Measurements from ENCODE around the gene RRP9. TPM values are rescaled to one million over a fixed set of nuclear protein-coding genes. Genes with fewer than 3 reads are reported as not detected.

Gene RRP9
- total RNA-seq, 1 donor, result 22.5 TPM

GRCh38 chr3:51897391-51897790, 44.3 kb downstream of the RRP9 start:
- no peak for TF ChIP-seq CTCF (IDR thresholded peaks at IDR 0.05; ENCODE audit: insufficient read depth, low read depth, low read length)
- no peak overlapping the region for H3K4me3 ChIP-seq (ENCODE audit: low read depth, low read length)
- no peak for DNase-seq (ENCODE audit: low read depth)

- DNase-seq (ENCODE audit: low read depth), result no peak
- no peak for TF ChIP-seq CTCF (IDR thresholded peaks at IDR 0.05; ENCODE audit: insufficient read depth, low read depth, low read length)
Observed at GRCh38 chr3:51896607-51897305, 44.9 kb downstream of the RRP9 start.

GRCh38 chr3:51894939-51895338, 46.8 kb downstream of the RRP9 start:
- no peak overlapping the region for H3K4me3 ChIP-seq (ENCODE audit: low read depth, low read length)
- no peak for DNase-seq (ENCODE audit: low read depth)
- no peak for TF ChIP-seq CTCF (IDR thresholded peaks at IDR 0.05; ENCODE audit: insufficient read depth, low read depth, low read length)

More at GRCh38 chr3:51896607-51897305, 44.9 kb downstream of the RRP9 start:
- H3K4me3 ChIP-seq (ENCODE audit: low read depth, low read length), result no peak overlapping the region

- no peak for DNase-seq (ENCODE audit: low read depth)
- no peak for TF ChIP-seq CTCF (IDR thresholded peaks at IDR 0.05; ENCODE audit: insufficient read depth, low read depth, low read length)
- no peak overlapping the region for H3K4me3 ChIP-seq (ENCODE audit: low read depth, low read length)
Observed at GRCh38 chr3:51894391-51894790, 47.3 kb downstream of the RRP9 start.

- TF ChIP-seq CTCF (IDR thresholded peaks at IDR 0.05; ENCODE audit: insufficient read depth, low read depth, low read length), result no peak
- DNase-seq (ENCODE audit: low read depth), result no peak
- H3K4me3 ChIP-seq (ENCODE audit: low read depth, low read length), result no peak overlapping the region
Observed at GRCh38 chr3:51891242-51892039, 50.3 kb downstream of the RRP9 start.

GRCh38 chr3:51888463-51889105, 53.1 kb downstream of the RRP9 start:
- no peak for DNase-seq (ENCODE audit: low read depth)
- no peak for TF ChIP-seq CTCF (IDR thresholded peaks at IDR 0.05; ENCODE audit: insufficient read depth, low read depth, low read length)
- H3K4me3 ChIP-seq (ENCODE audit: low read depth, low read length), result no peak overlapping the region
